ENCODE results near the gene STK32B.

Gene STK32B

DNA sequence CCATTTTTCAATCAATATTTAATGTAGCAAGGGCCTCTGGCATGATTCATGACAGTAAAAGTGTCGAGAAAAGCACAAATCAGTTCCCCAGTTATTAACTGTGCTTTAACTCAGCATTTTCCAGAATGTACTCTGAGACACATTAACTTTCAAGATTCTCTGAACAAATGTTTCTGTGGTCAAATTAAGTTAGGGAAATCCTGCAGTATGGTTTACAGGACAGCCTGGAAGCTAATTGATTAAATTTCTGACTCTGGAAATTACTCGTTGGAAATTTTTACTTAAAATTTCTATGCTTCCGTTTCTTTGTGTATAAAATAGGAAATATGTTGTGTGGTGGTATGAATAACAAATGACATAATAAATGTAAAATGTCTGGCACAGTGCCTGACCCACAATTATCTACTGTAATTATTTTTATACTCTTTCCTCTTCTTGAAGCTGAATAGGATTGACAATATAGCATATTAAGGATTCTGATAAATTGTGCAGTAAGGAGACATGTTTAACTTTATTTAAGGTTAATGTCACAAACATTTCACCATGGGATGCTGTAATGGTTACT, 33.7 kb downstream of the STK32B start:
- no peak for DNase-seq (ENCODE audit: low read depth)
- H3K4me3 ChIP-seq (ENCODE audit: low read depth, low read length), result no peak overlapping the region
- in situ Hi-C loops (cut with HindIII; ENCODE audit: low sequenced_read_pairs), result no loop called here
- no peak for TF ChIP-seq CTCF (IDR thresholded peaks at IDR 0.05; ENCODE audit: low read depth, low read length, missing control alignments)

GRCh38 chr4:5086535-5086934, 35.3 kb downstream of the STK32B start:
- TF ChIP-seq CTCF (IDR thresholded peaks at IDR 0.05; ENCODE audit: low read depth, low read length, missing control alignments), result no peak
- in situ Hi-C loops (cut with HindIII; ENCODE audit: low sequenced_read_pairs), result no loop called here
- DNase-seq (ENCODE audit: low read depth), result no peak
- H3K4me3 ChIP-seq (ENCODE audit: low read depth, low read length), result no peak overlapping the region

- H3K4me3 ChIP-seq (ENCODE audit: low read depth, low read length), result no peak overlapping the region
- in situ Hi-C loops (cut with HindIII; ENCODE audit: low sequenced_read_pairs), result no loop called here
- DNase-seq (ENCODE audit: low read depth), result no peak
- TF ChIP-seq CTCF (IDR thresholded peaks at IDR 0.05; ENCODE audit: low read depth, low read length, missing control alignments), result no peak
These were observed 45.0 kb downstream of the STK32B start for GRCh38 chr4:5096261-5096660.

DNA sequence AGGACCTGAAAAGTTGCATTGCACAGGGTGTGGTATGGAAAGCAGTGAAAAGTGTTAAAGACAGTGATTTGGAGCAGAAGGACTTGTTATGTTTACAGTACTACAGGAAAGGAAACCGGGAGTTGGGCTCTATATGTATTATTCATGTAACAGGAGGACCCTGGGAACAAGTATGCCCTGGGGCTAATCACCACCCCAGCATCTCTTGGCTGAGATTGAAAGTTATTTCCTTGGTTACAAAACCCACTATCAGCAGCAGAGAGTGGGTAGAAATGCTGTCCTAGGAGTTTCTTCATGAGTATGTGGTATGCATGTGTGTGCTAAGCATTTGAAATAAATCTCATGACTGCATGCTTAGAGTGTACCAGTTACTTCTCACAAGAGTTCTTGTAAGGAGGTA, 46.9 kb downstream of the STK32B start:
- in situ Hi-C loops (cut with HindIII; ENCODE audit: low sequenced_read_pairs), result no loop called here
- DNase-seq (ENCODE audit: low read depth), result no peak
- no peak for TF ChIP-seq CTCF (IDR thresholded peaks at IDR 0.05; ENCODE audit: low read depth, low read length, missing control alignments)
- no peak overlapping the region for H3K4me3 ChIP-seq (ENCODE audit: low read depth, low read length)

DNA sequence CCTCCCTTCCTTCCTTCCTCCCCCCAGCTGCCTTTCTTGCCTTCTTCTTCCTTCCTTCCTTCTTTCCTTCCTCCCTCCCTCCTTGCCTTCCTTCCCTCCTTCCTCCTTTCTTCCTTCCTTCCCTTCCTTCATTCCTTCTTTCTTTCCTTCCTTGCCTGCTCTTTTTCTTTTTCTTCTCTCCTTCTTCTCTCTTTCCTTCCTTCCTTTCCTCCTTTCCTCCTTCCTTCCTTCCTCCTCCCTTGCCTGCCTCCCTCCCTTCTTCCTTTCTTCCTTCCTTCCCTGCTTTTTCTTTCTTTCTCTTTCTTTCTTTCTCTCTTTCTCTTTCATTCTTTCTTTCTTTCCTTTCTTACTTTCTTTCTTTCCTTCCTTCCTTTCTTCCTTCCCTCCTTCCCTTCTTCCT, 49.1 kb downstream of the STK32B start:
- H3K4me3 ChIP-seq (ENCODE audit: low read depth, low read length), result no peak overlapping the region
- in situ Hi-C loops (cut with HindIII; ENCODE audit: low sequenced_read_pairs), result no loop called here
- DNase-seq (ENCODE audit: low read depth), result no peak
- no peak for TF ChIP-seq CTCF (IDR thresholded peaks at IDR 0.05; ENCODE audit: low read depth, low read length, missing control alignments)

- no peak for TF ChIP-seq CTCF (IDR thresholded peaks at IDR 0.05; ENCODE audit: low read depth, low read length, missing control alignments)
- DNase-seq (ENCODE audit: low read depth), result no peak
- in situ Hi-C loops (cut with HindIII; ENCODE audit: low sequenced_read_pairs), result no loop called here
- no peak overlapping the region for H3K4me3 ChIP-seq (ENCODE audit: low read depth, low read length)
These were observed 49.7 kb downstream of the STK32B start for GRCh38 chr4:5100986-5101385.

- TF ChIP-seq CTCF (IDR thresholded peaks at IDR 0.05; ENCODE audit: low read depth, low read length, missing control alignments), result no peak
- in situ Hi-C loops (cut with HindIII; ENCODE audit: low sequenced_read_pairs), result no loop called here
- no peak for DNase-seq (ENCODE audit: low read depth)
These were observed 50.3 kb downstream of the STK32B start for GRCh38 chr4:5101571-5101970.

More at GRCh38 chr4:5101571-5101970, 50.3 kb downstream of the STK32B start:
- no peak overlapping the region for H3K4me3 ChIP-seq (ENCODE audit: low read depth, low read length)

All from astrocyte of the cerebellum (primary cell).